Breast epithelium (tissue), 4 donors: ENCODE data around the gene ACVRL1. TPM values are rescaled to one million over a fixed set of nuclear protein-coding genes. Genes with fewer than 3 reads are reported as not detected.
A peak's percentile ranks its signal among the peaks of the same experiment; 100 is the strongest.

ENCODE experiments used
- DNase-seq, 2 donors: peaks; one replicate each; pipeline ENCODE4 v3.0.0-alpha.2; 2019; ENCODE audit warnings: low spot score in 2 of 2
- H3K27ac ChIP-seq, 2 donors: fragments of 200-600 bp; sonication (generic) in 1 of 2; one replicate each; pipeline ENCODE4 v1.5.1; 2016 to 2019; ENCODE audit warnings: mild to moderate bottlenecking in 1 of 2
- H3K27me3 ChIP-seq, 2 donors: fragments of 200-600 bp; sonication (generic) in 1 of 2; one replicate each; pipeline versions ENCODE4 v1.5.1 to v1.6.0; 2017 to 2019; ENCODE audit warnings: control low read depth in 1 of 2, mild to moderate bottlenecking in 1 of 2
- H3K36me3 ChIP-seq: fragments of 200-600 bp; one replicate; pipeline ENCODE4 v1.5.1; 2019
- H3K4me1 ChIP-seq, 2 donors: fragments of 200-600 bp; sonication (generic); one replicate each; pipeline ENCODE4 v1.5.1; 2016 to 2019; ENCODE audit warnings: control low read depth in 1 of 2
- H3K4me3 ChIP-seq, 3 donors: fragments of 200-600 bp; sonication (generic); 1 replicate in 2 of 3; 2 replicates in 1 of 3; pipeline ENCODE4 v1.5.1; 2016 to 2019; ENCODE audit warnings: mild to moderate bottlenecking in 3 of 3, moderate library complexity in 2 of 3
- H3K9me3 ChIP-seq, 2 donors: fragments of 200-600 bp; sonication (generic) in 1 of 2; one replicate each; pipeline ENCODE4 v1.5.1; 2016 to 2019; ENCODE audit warnings: control low read depth in 1 of 2
- POLR2A ChIP-seq: fragments of 450-650 bp; IDR thresholded peaks from one replicate; pipeline ENCODE4 v1.6.1; 2016; ENCODE audit warnings: antibody characterized with exemption, mild to moderate bottlenecking, moderate library complexity
- POLR2AphosphoS5 ChIP-seq, 3 donors: sonication (generic); formaldehyde crosslinking; IDR thresholded peaks; one replicate each; pipeline ENCODE4 v1.6.1; 2017; ENCODE audit warnings: antibody characterized with exemption in 3 of 3
- intact Hi-C: fragments of 100-400 bp; cut with DNase I; formaldehyde crosslinking; loops from one replicate; pipeline ENCODE4 v1.15.1; 2023; ENCODE audit warnings: low total_unique reads
- total RNA-seq, 3 donors: library from RNA; depleted of rRNA; stranded (reverse); fragments of >200 nt; gene quantifications; one replicate each; pipeline ENCODE4 v1.1.0, GENCODE V29; 2016
- TF ChIP-seq, protein P1 (sequence below), 3 donors: fragments of 450-650 bp; IDR thresholded peaks; one replicate each; pipeline ENCODE4 v1.5.1; 2016 to 2017; ENCODE audit warnings: antibody characterized with exemption in 3 of 3, mild to moderate bottlenecking in 3 of 3, moderate library complexity in 3 of 3

The ACVRL1 gene
- total RNA-seq, 3 donors from 2014 or later = 24.7 to 274 (median 109) TPM

DNA sequence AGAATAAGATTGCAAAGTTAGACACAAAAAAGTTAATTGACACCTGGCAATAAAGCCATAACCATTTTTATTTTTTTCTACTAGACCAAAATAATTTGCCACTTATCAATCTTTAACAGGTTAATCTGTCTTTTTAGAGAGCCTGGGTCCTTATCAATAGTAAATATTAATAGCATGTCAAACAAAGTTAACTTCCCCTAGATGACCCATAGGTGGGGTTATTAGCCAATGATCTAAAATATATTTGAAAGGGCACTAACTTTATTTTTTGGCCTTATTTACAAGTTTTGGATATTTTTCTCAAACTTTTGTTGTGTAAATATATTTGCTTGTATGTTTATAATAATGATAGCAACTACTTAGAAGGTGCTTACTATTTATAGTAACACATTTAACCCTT lies 15.5 kb upstream of the ACVRL1 start:
- Histone ChIP-seq H3K36me3 (no peaks in the 10 kb centered on the region), H3K4me3 (no peak overlapping the region), H3K27ac (no peak overlapping the region), H3K27me3 (no peaks in the 10 kb centered on the region), H3K4me1 (no peaks in the 10 kb centered on the region), H3K9me3 (no peaks in the 10 kb centered on the region)
- intact Hi-C loops = no loop called here
- TF ChIP-seq POLR2AphosphoS5 (IDR thresholded peaks at IDR 0.05) = no peak
- TF ChIP-seq, protein P1, sequence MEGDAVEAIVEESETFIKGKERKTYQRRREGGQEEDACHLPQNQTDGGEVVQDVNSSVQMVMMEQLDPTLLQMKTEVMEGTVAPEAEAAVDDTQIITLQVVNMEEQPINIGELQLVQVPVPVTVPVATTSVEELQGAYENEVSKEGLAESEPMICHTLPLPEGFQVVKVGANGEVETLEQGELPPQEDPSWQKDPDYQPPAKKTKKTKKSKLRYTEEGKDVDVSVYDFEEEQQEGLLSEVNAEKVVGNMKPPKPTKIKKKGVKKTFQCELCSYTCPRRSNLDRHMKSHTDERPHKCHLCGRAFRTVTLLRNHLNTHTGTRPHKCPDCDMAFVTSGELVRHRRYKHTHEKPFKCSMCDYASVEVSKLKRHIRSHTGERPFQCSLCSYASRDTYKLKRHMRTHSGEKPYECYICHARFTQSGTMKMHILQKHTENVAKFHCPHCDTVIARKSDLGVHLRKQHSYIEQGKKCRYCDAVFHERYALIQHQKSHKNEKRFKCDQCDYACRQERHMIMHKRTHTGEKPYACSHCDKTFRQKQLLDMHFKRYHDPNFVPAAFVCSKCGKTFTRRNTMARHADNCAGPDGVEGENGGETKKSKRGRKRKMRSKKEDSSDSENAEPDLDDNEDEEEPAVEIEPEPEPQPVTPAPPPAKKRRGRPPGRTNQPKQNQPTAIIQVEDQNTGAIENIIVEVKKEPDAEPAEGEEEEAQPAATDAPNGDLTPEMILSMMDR (IDR thresholded peaks at IDR 0.05) = peak in 2 of 3 donors; percentile 26 to 48
- no peak for TF ChIP-seq POLR2A
- DNase-seq = no peak

DNA sequence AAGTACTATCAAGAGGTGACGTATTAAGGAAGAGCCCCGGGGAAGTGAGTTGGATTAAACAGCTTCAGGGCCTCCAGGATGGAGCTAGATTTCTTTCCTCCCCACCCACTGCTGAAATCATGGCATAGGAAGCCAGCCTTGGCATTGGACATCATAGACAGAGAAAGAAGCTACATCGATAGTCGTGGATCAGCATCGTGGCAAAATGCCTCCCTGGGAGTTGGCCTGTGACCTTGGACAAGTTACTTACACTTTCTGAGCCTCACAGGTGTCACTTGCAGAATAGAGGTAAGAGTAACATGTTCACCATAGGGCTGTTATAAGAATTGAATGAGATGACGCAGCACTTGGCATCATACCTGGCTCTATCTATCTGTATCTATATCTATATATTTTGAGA lies 13.5 kb upstream of the ACVRL1 start:
- Histone ChIP-seq H3K27me3 (no peaks in the 10 kb centered on the region), H3K4me1 (no peaks in the 10 kb centered on the region), H3K36me3 (no peaks in the 10 kb centered on the region), H3K4me3 (no peak overlapping the region), H3K27ac (no peak overlapping the region), H3K9me3 (no peaks in the 10 kb centered on the region)
- intact Hi-C loops = no loop called here
- no peak for DNase-seq
- no peak for TF ChIP-seq POLR2A

DNA sequence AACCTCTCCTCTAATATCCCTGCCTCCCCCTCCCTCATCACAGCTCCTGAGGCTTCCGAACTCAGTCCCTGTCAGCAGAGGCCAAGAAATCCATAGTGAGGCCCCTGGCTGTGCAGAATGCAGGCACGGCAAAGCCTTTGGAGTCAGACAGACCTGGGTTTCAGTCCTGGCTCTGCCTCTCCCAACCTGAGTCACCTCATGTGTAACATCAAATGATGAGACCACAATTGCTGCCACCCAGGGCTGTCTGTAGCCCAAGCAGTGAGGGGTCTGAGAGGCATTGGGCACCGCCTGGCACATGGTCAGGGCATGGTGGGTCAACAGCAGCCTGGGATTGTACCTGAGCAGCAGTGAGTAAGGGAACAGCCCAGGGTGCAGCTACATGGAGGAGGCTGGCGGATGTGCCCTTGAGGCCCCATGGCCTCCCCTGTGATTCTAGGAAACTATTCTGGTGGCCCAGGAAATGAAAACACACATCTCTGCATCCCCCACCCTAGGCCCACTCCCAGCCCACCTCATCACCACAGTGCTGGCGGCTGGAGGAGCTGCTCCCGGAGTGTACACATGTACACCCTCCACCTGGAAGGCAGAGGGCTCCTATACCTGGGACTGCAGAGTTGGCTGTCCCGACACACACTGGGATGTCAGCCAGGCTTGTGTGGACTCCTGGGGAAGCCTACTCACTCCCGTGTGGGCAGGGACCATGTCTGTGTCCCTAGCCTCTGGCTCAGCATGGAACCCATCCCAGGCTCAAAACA lies 11.7 kb upstream of the ACVRL1 start:
- no peaks in the 10 kb centered on the region for H3K36me3 ChIP-seq
- no peak overlapping the region for H3K4me3 ChIP-seq
- H3K27ac ChIP-seq = no peak overlapping the region
- TF ChIP-seq POLR2AphosphoS5 (IDR thresholded peaks at IDR 0.05) = no peak
- TF ChIP-seq, protein P1 (IDR thresholded peaks at IDR 0.05) = no peak
- DNase-seq = no peak
- H3K9me3 ChIP-seq = no peaks in the 10 kb centered on the region
- intact Hi-C loops = no loop called here
- H3K4me1 ChIP-seq = no peaks in the 10 kb centered on the region
- H3K27me3 ChIP-seq = no peaks in the 10 kb centered on the region

DNA sequence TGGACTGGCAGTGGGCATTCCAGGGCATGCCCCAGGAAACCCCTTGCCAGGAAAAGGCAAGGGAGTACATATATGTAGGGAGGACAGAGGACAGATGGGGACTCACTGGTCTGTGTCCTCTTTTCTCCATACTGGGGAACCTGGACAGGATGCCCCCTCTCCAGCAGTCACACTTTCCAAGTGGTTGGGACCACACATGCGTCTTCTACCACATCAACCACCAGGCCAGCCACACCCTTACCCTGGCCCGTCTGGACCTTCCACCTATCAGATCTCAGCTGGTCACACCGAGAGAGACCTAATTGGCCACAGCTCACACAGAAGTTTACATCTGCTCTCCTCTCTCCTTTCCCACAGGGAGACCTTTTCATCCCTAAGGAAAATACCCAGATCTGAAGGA lies 11.1 kb upstream of the ACVRL1 start:
- Histone ChIP-seq H3K27ac (peak overlapping the region in 1 of 2 donors; percentile 3), H3K36me3 (no peaks in the 10 kb centered on the region), H3K9me3 (no peaks in the 10 kb centered on the region), H3K4me1 (no peaks in the 10 kb centered on the region), H3K27me3 (no peaks in the 10 kb centered on the region), H3K4me3 (no peak overlapping the region)
- TF ChIP-seq POLR2A (no peak), POLR2AphosphoS5 (IDR thresholded peaks at IDR 0.05) (no peak)
- TF ChIP-seq, protein P1 (IDR thresholded peaks at IDR 0.05) = no peak
- no peak for DNase-seq
- intact Hi-C loops = no loop called here

DNA sequence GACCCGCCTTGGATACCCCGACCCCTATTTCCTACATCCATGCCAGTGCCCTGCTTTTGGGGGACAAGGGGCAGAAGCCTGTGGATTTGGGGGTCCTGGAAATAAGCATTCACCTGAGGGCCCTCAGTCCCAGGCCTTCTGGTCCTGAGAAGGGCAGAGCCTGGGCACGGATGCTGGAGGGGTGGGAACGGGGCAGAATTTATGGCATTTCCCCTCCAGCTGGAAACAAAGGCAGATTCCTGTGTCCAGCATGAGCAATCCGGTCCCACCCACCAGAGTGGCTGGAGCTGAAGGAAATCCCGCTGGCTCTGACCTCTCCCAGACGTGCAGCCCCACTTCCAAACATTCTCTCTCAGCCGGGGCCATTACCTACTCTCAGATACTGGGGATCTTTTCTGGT lies 10.1 kb upstream of the ACVRL1 start:
- Histone ChIP-seq H3K4me3 (no peak overlapping the region), H3K9me3 (no peaks in the 10 kb centered on the region), H3K4me1 (no peaks in the 10 kb centered on the region), H3K27ac (peak overlapping the region in 1 of 2 donors; percentile 58), H3K27me3 (no peaks in the 10 kb centered on the region), H3K36me3 (no peaks in the 10 kb centered on the region)
- TF ChIP-seq POLR2A = no peak
- TF ChIP-seq POLR2AphosphoS5 (IDR thresholded peaks at IDR 0.05) = no peak
- TF ChIP-seq, protein P1 (IDR thresholded peaks at IDR 0.05) = no peak
- intact Hi-C loops = no loop called here
- no peak for DNase-seq
